ENCODE data around the gene TMEM52.

TMEM52 gene

GRCh38 chr1:1907098-1907736 is 11.9 kb downstream of the TMEM52 start (continued):
- TF ChIP-seq ZNF148 (tag by site-specific recombination; IDR thresholded peaks at IDR 0.05; ENCODE audit: borderline replicate concordance) (no peak), GFI1B (tag by site-specific recombination; IDR thresholded peaks at IDR 0.05) (no peak), KLF10 (tag by site-specific recombination; IDR thresholded peaks at IDR 0.05) (0 out of 2 replicates have a peak, but pooled peaks have one; percentile 16), ZNF169 (tag by site-specific recombination; IDR thresholded peaks at IDR 0.05) (no peak), ZNF423 (tag by site-specific recombination; IDR thresholded peaks at IDR 0.05) (peak; percentile 92), ZBTB20 (tag by site-specific recombination; IDR thresholded peaks at IDR 0.05) (peak; percentile 66), ZNF510 (tag by site-specific recombination; IDR thresholded peaks at IDR 0.05; ENCODE audit: insufficient replicate concordance) (no peak), PRDM6 (tag by site-specific recombination; IDR thresholded peaks at IDR 0.05) (peak; percentile 53; the same call in 1 of the 2 replicates), ZNF223 (tag by site-specific recombination; IDR thresholded peaks at IDR 0.05) (peak; percentile 88), KLF7 (tag by site-specific recombination; IDR thresholded peaks at IDR 0.05; ENCODE audit: borderline replicate concordance) (peak; percentile 70; the same call in 1 of the 2 replicates), FEZF1 (tag by site-specific recombination; IDR thresholded peaks at IDR 0.05) (no peak), ZNF2 (tag by site-specific recombination; IDR thresholded peaks at IDR 0.05) (no peak), ZNF488 (tag by site-specific recombination; IDR thresholded peaks at IDR 0.05) (no peak), ZNF211 (tag by site-specific recombination; IDR thresholded peaks at IDR 0.05; ENCODE audit: low read depth) (no peak), GLIS2 (tag by site-specific recombination; IDR thresholded peaks at IDR 0.05) (peak; percentile 92), ZNF114 (tag by site-specific recombination; IDR thresholded peaks at IDR 0.05) (no peak), ZNF146 (tag by site-specific recombination; IDR thresholded peaks at IDR 0.05) (no peak), ZNF624 (tag by site-specific recombination; IDR thresholded peaks at IDR 0.05) (peak; percentile 46; the same call in 1 of the 2 replicates), PRDM4 (tag by site-specific recombination; IDR thresholded peaks at IDR 0.05) (0 out of 2 replicates have a peak, but pooled peaks have one; percentile 7), ZNF747 (tag by site-specific recombination; IDR thresholded peaks at IDR 0.05) (no peak), ZNF639 (tag by site-specific recombination; IDR thresholded peaks at IDR 0.05) (no peak), ZBTB44 (tag by site-specific recombination; IDR thresholded peaks at IDR 0.05) (peak; percentile 21; the same call in 1 of the 2 replicates), IKZF3 (tag by site-specific recombination; IDR thresholded peaks at IDR 0.05) (peak; percentile 46), ZNF335 (tag by site-specific recombination; conservative IDR thresholded peaks at IDR 0.05) (peak; percentile 14; the same call in 1 of the 2 replicates), ZNF621 (tag by site-specific recombination; IDR thresholded peaks at IDR 0.05) (no peak), BCL6B (tag by site-specific recombination; IDR thresholded peaks at IDR 0.05) (0 out of 2 replicates have a peak, but pooled peaks have one; percentile 36), ZNF610 (tag by site-specific recombination; IDR thresholded peaks at IDR 0.05; ENCODE audit: borderline replicate concordance) (no peak), HOXC10 (CRISPR knock-in tag; IDR thresholded peaks at IDR 0.05) (no peak)
